HepG2 (cell line): ENCODE results near the gene TMCC1. TPM values are rescaled to one million over a fixed set of nuclear protein-coding genes. Genes with fewer than 3 reads are reported as not detected.

Source experiments
- ATAC-seq: fragments of 200-7000 bp; cut with Tn5 transposase; 3 replicates; pipeline ENCODE4 v1.9.1; 2020; ENCODE audit warnings: mild to moderate bottlenecking, moderate library complexity
- BruUV-seq: library from RNA; stranded (reverse); fragments of 400-500 nt; replicated peaks from 2 replicates; lab custom pipeline; 2021; lab: Mats Ljungman, UMichigan
- CTCF ChIA-PET: fragments of 300-600 bp; formaldehyde crosslinking; extraction: SDS; loops from one replicate; lab custom pipeline; 2021; ENCODE audit warnings: low total read pairs, inconsistent platforms, low intra/inter-chr PET ratio; lab: Yijun Ruan, JAX
- POLR2A ChIA-PET: fragments of 350-600 bp; sonication (Branson Sonifier 250); formaldehyde crosslinking; loops from one replicate; lab custom pipeline; 2020; ENCODE audit warnings: antibody characterized with exemption, inconsistent platforms; lab: Yijun Ruan, JAX
- DNase-seq: peaks from one replicate; pipeline ENCODE4 v3.0.0-alpha.2; 2015; ENCODE audit warnings: low spot score
- FAIRE-seq: peaks from 3 replicates; lab custom pipeline; 2011; peaks lifted over from hg19 to GRCh38; lab: Jason Lieb, UNC
- H2AFZ ChIP-seq: one replicate; pipeline ENCODE4 v1.6.1; 2011; ENCODE audit warnings: low read length, inconsistent platforms
- H3K27ac ChIP-seq: fragments of 300-600 bp; 3 replicates; pipeline ENCODE4 v1.8.0; 2011; ENCODE audit warnings: mixed run types, mild to moderate bottlenecking, mixed read lengths, low read length, inconsistent platforms; ENCODE audit not compliant: insufficient read depth; ENCODE audit errors: extremely low read length
- H3K27me3 ChIP-seq, 2 experiments: fragments of 200-600 bp in 1 of 2; 2 replicates in 1 of 2; 3 replicates in 1 of 2; pipeline versions ENCODE4 v1.6.0 to v1.8.0; 2011; ENCODE audit warnings: low read length in 2 of 2, mild to moderate bottlenecking in 2 of 2, moderate library complexity in 2 of 2, inconsistent platforms in 1 of 2; ENCODE audit not compliant: insufficient read depth in 2 of 2, control insufficient read depth in 1 of 2
- H3K36me3 ChIP-seq, 2 experiments: fragments of 200-600 bp in 1 of 2; replicated peaks in 1 of 2; 2 replicates in 1 of 2; 3 replicates in 1 of 2; pipeline versions ENCODE4 v1.5.1 to v1.8.0; 2011; ENCODE audit warnings: low read length in 2 of 2, inconsistent platforms in 1 of 2; ENCODE audit not compliant: insufficient read depth in 2 of 2, control insufficient read depth in 1 of 2
- H3K4me1 ChIP-seq: 2 replicates; pipeline ENCODE4 v1.5.1; 2012; ENCODE audit warnings: low read length, inconsistent platforms; ENCODE audit not compliant: insufficient read depth
- H3K4me2 ChIP-seq: 2 replicates; pipeline ENCODE4 v1.6.0; 2011; ENCODE audit warnings: low read depth, low read length, inconsistent platforms
- H3K4me3 ChIP-seq, 3 experiments: fragments of 200-600 bp in 1 of 3; sonication (generic), shearing (Covaris generic) in 1 of 3; replicated peaks in 1 of 3; 2 replicates each; pipeline ENCODE4 v1.5.1; 2011 to 2016; ENCODE audit warnings: low read length in 3 of 3, inconsistent platforms in 2 of 3, low read depth in 2 of 3, mild to moderate bottlenecking in 2 of 3, control low read depth in 1 of 3, mixed read lengths in 1 of 3; ENCODE audit not compliant: insufficient read depth in 1 of 3
- H3K79me2 ChIP-seq: one replicate; pipeline ENCODE4 v1.6.1; 2011; ENCODE audit warnings: low read length, inconsistent platforms; ENCODE audit not compliant: insufficient read depth
- H3K9ac ChIP-seq: 2 replicates; pipeline ENCODE4 v1.6.0; 2011; ENCODE audit warnings: mild to moderate bottlenecking, low read depth, low read length, inconsistent platforms; ENCODE audit not compliant: insufficient read depth
- H3K9me3 ChIP-seq: 2 replicates; pipeline ENCODE4 v1.5.1; 2012; ENCODE audit warnings: mild to moderate bottlenecking, low read length
- H4K20me1 ChIP-seq: 2 replicates; pipeline ENCODE4 v1.6.0; 2011; ENCODE audit warnings: inconsistent platforms, mild to moderate bottlenecking, low read length, moderate library complexity; ENCODE audit not compliant: insufficient read depth
- BRD4 ChIP-seq: sonication (generic); formaldehyde crosslinking; IDR thresholded peaks from 2 replicates; pipeline ENCODE4 v1.4.0; 2020; ENCODE audit warnings: missing genetic modification reagents
- HES4 ChIP-seq: sonication (generic); formaldehyde crosslinking; IDR thresholded peaks from 2 replicates; pipeline ENCODE4 v1.9.0; 2021; ENCODE audit warnings: mild to moderate bottlenecking, missing genetic modification reagents, borderline replicate concordance
- IKZF1 ChIP-seq: fragments of 450-650 bp; IDR thresholded peaks from 2 replicates; pipeline ENCODE4 v1.7.1; 2016
- JARID2 ChIP-seq: sonication (generic); formaldehyde crosslinking; IDR thresholded peaks from 2 replicates; pipeline ENCODE4 v1.8.1; 2023; ENCODE audit warnings: missing genetic modification reagents, inconsistent platforms; ENCODE audit not compliant: insufficient replicate concordance
- KLF16 ChIP-seq, 2 experiments: sonication (generic) in 1 of 2; formaldehyde crosslinking in 1 of 2; IDR thresholded peaks; 2 replicates each; pipeline versions ENCODE4 v1.6.1 to v1.8.0; 2016 to 2023; ENCODE audit warnings: missing genetic modification reagents in 2 of 2, missing compliant biosample characterization in 1 of 2
- KLF9 ChIP-seq: IDR thresholded peaks from 2 replicates; pipeline ENCODE4 v1.6.1; 2016; ENCODE audit warnings: low read depth
- POLR2AphosphoS2 ChIP-seq: IDR thresholded peaks from 2 replicates; pipeline ENCODE4 v1.6.1; 2011; ENCODE audit warnings: low read depth, low read length, improper control_type of control experiment
- REL ChIP-seq: sonication (generic); formaldehyde crosslinking; conservative IDR thresholded peaks from 2 replicates; pipeline ENCODE4 v1.8.0; 2022; ENCODE audit warnings: mild to moderate bottlenecking, missing genetic modification reagents, moderate library complexity
- SNRNP70 ChIP-seq: fragments of 200-400 bp; formaldehyde crosslinking; IDR thresholded peaks from 2 replicates; pipeline ENCODE4 v1.6.1; 2017; ENCODE audit warnings: mild to moderate bottlenecking, low read depth, low read length, moderate library complexity
- ZBTB3 ChIP-seq: sonication (generic); formaldehyde crosslinking; IDR thresholded peaks from 2 replicates; pipeline ENCODE4 v1.4.0; 2020; ENCODE audit warnings: low read depth, mild to moderate bottlenecking, moderate library complexity, missing genetic modification reagents, borderline replicate concordance
- ZBTB49 ChIP-seq: sonication (generic); formaldehyde crosslinking; IDR thresholded peaks from 2 replicates; pipeline ENCODE4 v1.4.0; 2020; ENCODE audit warnings: missing genetic modification reagents, borderline replicate concordance
- ZNF546 ChIP-seq: sonication (generic); formaldehyde crosslinking; conservative IDR thresholded peaks from 2 replicates; pipeline ENCODE4 v1.8.1; 2023; ENCODE audit warnings: mild to moderate bottlenecking, missing genetic modification reagents
- WGBS: methylation state at CpG from one replicate; pipeline ENCODE4 v1.1.6; 2017; ENCODE audit warnings: low lambda C conversion rate; 5-methylcytosine and 5-hydroxymethylcytosine counted together
- in situ Hi-C: cut with HindIII; loops from 2 replicates; pipeline ENCODE4 v1.10.0; 2017; ENCODE audit warnings: low pct_unique_long_range_greater_than_20kb; ENCODE audit not compliant: extremely low pct_ligation_motif_present
- intact Hi-C: fragments of 100-400 bp; cut with micrococcal nuclease; formaldehyde crosslinking; loops from one replicate; pipeline ENCODE4 v1.10.0; 2022; ENCODE audit not compliant: unreplicated experiment
- polyA plus RNA-seq, 8 experiments: library from polyadenylated mRNA; depleted of rRNA in 3 of 8; stranded (reverse) in 7 of 8; unstranded in 1 of 8; fragments of >200 nt; fragmentation: Illumina TruSeq in 4 of 8; extraction: Trizol in 4 of 8; gene quantifications; 2 replicates each; pipeline versions ENCODE4 v1.2.1 to v1.2.3, GENCODE V29; 2011 to 2016; ENCODE audit warnings: low read depth in 4 of 8, missing spikeins in 1 of 8, mixed read lengths in 1 of 8; ENCODE audit not compliant: insufficient read depth in 1 of 8
- total RNA-seq, 5 experiments: library from RNA; depleted of rRNA; stranded (reverse); fragments of >200 nt; fragmentation: Illumina TruSeq; extraction: Trizol; gene quantifications; 2 replicates each; pipeline ENCODE4 v1.2.3, GENCODE V29; 2016; ENCODE audit warnings: low read depth in 1 of 5
- TF ChIP-seq, protein P1 (sequence below): sonication (generic); formaldehyde crosslinking; IDR thresholded peaks from 2 replicates; pipeline ENCODE4 v1.5.0; 2020; ENCODE audit warnings: missing genetic modification reagents
- TF ChIP-seq, protein P2 (sequence below): sonication (generic); formaldehyde crosslinking; IDR thresholded peaks from 2 replicates; pipeline ENCODE4 v1.4.0; 2020; ENCODE audit warnings: missing genetic modification reagents, borderline replicate concordance
- TF ChIP-seq, protein P3 (sequence below): sonication (generic); formaldehyde crosslinking; IDR thresholded peaks from 2 replicates; pipeline ENCODE4 v1.9.0; 2021; ENCODE audit warnings: missing genetic modification reagents, borderline replicate concordance

TMCC1 gene
- total and polyA plus RNA-seq, 2 of the 13 experiments (the other 11 are each of a cell fraction or from before 2014, with no cell fraction given): 12.1 to 264 TPM

GRCh38 chr3:129822679-129823078, 70.8 kb downstream of the TMCC1 start (continued):
- TF ChIP-seq, protein P1, sequence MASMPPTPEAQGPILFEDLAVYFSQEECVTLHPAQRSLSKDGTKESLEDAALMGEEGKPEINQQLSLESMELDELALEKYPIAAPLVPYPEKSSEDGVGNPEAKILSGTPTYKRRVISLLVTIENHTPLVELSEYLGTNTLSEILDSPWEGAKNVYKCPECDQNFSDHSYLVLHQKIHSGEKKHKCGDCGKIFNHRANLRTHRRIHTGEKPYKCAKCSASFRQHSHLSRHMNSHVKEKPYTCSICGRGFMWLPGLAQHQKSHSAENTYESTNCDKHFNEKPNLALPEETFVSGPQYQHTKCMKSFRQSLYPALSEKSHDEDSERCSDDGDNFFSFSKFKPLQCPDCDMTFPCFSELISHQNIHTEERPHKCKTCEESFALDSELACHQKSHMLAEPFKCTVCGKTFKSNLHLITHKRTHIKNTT (CRISPR knock-in tag): no peak
- TF ChIP-seq REL (no peak), POLR2AphosphoS2 (no peak), ZBTB3 (CRISPR knock-in tag) (no peak)

GRCh38 chr3:129822241-129822640, 71.3 kb downstream of the TMCC1 start:
- no peak overlapping the region for H2AFZ ChIP-seq
- no peaks in the 10 kb centered on the region for H3K27me3 ChIP-seq
- no peak overlapping the region for H3K27ac ChIP-seq
- FAIRE-seq (no peak), ATAC-seq (no peak), DNase-seq (no peak)
- H3K4me2 ChIP-seq: no peak overlapping the region
- H3K9ac ChIP-seq: no peak overlapping the region
- H3K79me2 ChIP-seq: no peaks in the 10 kb centered on the region
- intact Hi-C loops (no loop called here), in situ Hi-C loops (loop anchor here (5.0 kb wide), 1 partner anchor 170 kb away; no protein-coding TSS in a partner anchor)
- no peaks in the 10 kb centered on the region for H4K20me1 ChIP-seq
- peaks cover 0 to 1% of the 10 kb centered on the region in 2 experiments; a peak in 1 of 5 replicates for H3K36me3 ChIP-seq
- BruUV-seq: no TSS peak
- POLR2A ChIA-PET: interaction anchor here (1.0 kb wide), 1 partner anchor 194 kb away, joined by 3 read pairs; no protein-coding TSS in a partner anchor
- peaks cover 15% of the 10 kb centered on the region for H3K4me1 ChIP-seq
- WGBS: 97% methylated on average over 1 of the region's 1 CpG
- no peaks in the 10 kb centered on the region for H3K9me3 ChIP-seq
- H3K4me3 ChIP-seq: no peak overlapping the region
- CTCF ChIA-PET: interaction anchor here (3.9 to 4.2 kb wide), 2 partner anchors 172 to 195 kb away, joined by 23 to 44 read pairs; no protein-coding TSS in a partner anchor
- TF ChIP-seq, protein P2, sequence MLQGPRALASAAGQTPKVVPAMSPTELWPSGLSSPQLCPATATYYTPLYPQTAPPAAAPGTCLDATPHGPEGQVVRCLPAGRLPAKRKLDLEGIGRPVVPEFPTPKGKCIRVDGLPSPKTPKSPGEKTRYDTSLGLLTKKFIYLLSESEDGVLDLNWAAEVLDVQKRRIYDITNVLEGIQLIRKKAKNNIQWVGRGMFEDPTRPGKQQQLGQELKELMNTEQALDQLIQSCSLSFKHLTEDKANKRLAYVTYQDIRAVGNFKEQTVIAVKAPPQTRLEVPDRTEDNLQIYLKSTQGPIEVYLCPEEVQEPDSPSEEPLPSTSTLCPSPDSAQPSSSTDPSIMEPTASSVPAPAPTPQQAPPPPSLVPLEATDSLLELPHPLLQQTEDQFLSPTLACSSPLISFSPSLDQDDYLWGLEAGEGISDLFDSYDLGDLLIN: no peak
- TF ChIP-seq IKZF1 (no peak), HES4 (no peak), BRD4 (CRISPR knock-in tag) (no peak), KLF9 (CRISPR knock-in tag) (no peak), ZBTB49 (CRISPR knock-in tag) (no peak), KLF16 (CRISPR knock-in tag; IDR thresholded peaks at IDR 0.05) (no peak), SNRNP70 (no peak), ZNF546 (CRISPR knock-in tag) (no peak), JARID2 (CRISPR knock-in tag) (no peak)
- TF ChIP-seq, protein P3, sequence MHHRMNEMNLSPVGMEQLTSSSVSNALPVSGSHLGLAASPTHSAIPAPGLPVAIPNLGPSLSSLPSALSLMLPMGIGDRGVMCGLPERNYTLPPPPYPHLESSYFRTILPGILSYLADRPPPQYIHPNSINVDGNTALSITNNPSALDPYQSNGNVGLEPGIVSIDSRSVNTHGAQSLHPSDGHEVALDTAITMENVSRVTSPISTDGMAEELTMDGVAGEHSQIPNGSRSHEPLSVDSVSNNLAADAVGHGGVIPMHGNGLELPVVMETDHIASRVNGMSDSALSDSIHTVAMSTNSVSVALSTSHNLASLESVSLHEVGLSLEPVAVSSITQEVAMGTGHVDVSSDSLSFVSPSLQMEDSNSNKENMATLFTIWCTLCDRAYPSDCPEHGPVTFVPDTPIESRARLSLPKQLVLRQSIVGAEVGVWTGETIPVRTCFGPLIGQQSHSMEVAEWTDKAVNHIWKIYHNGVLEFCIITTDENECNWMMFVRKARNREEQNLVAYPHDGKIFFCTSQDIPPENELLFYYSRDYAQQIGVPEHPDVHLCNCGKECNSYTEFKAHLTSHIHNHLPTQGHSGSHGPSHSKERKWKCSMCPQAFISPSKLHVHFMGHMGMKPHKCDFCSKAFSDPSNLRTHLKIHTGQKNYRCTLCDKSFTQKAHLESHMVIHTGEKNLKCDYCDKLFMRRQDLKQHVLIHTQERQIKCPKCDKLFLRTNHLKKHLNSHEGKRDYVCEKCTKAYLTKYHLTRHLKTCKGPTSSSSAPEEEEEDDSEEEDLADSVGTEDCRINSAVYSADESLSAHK (CRISPR knock-in tag): no peak
